Loucy (cell line): ENCODE results near the gene SH3PXD2B.

Experiments used
- CTCF ChIP-seq: fragments of 200-600 bp; sonication (generic); conservative IDR thresholded peaks from 2 replicates; pipeline ENCODE4 v1.5.1; 2014; ENCODE audit warnings: mild to moderate bottlenecking, antibody characterized with exemption, low read length
- EZH2phosphoT487 ChIP-seq: fragments of 200-600 bp; IDR thresholded peaks from 2 replicates; pipeline ENCODE4 v1.6.1; 2018; ENCODE audit warnings: antibody characterized with exemption, mild to moderate bottlenecking, moderate library complexity, borderline replicate concordance

DNA sequence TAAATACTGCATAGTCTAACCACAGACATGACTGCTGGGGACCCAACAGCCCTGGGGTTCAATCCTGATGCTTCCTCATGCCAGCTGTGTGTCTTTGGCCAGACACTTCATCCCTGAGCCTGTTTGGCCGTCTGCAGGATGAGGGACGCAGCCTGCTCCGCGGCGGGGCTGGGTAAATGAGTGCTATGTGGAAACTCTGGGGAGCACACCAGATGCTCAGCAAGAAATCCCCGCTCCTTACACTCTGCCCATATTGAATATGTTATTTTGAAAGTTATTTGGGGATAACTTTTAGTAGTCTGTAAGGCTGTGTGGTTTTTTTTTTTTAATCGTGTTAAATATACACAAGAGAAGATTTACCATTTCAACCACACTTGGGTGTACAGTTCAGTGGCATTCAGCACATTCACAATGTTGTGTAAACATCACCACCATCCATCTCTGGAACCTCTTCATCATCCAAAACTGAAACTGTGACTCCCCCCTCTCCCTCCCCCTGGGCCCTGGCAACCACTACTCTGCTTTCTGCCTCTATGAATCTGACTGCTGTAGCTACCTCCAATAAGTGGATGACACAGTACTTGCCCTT, 42.7 kb downstream of the SH3PXD2B start:
- TF ChIP-seq CTCF (no peak), EZH2phosphoT487 (no peak)
